ENCODE data around the gene TTC39C. TPM values are rescaled to one million over a fixed set of nuclear protein-coding genes. Genes with fewer than 3 reads are reported as not detected.

TTC39C gene
- total RNA-seq, 1 donor from 2014 or later, result 23.5 TPM

DNA sequence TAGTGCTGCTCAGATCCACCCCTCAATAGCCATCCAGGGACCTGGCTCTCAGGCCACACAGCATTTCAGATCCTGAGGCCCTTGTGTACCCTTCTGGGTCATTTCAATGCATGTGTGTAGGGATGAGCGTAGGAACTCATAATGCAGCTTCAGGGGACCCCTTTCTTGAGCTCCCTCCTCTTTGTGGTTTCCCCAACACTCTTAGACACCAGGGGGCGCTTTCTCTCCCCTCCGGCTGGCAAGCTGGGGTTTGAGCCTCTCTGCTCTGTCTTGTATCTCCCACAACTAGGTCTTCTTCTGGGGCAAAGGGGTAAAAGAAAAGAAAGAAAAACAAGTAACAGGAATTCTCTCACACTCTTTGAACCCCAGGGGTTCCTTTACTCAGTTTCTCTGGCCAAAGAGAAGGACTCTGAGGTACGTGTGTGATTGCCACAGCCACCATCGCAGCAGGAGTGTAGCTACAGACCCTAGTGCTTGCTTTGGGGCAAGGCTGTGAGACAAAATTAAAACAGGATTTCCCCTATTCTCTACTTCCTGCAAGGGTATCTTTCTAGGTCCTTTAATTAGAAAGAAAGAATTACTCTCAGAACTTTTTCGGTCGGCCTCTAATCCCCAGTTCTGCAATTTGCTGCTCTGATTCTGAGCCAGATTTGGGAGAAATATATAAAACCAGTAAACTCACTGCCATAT lies 162.3 kb downstream of the TTC39C start:
- H3K9me3 Mint-ChIP-seq, result no peaks in the 10 kb centered on the region
- H3K27ac Mint-ChIP-seq (ENCODE audit: unreplicated experiment), result no peak overlapping the region
- peaks cover 9% of the 10 kb centered on the region for H3K4me1 Mint-ChIP-seq
- peak; percentile 80 for DNase-seq (ENCODE audit: low read depth, low spot score)
- H3K36me3 Mint-ChIP-seq (ENCODE audit: low read depth), result peaks cover 19% of the 10 kb centered on the region
- H3K4me3 Mint-ChIP-seq, result no peak overlapping the region
- TF ChIP-seq, protein P1, sequence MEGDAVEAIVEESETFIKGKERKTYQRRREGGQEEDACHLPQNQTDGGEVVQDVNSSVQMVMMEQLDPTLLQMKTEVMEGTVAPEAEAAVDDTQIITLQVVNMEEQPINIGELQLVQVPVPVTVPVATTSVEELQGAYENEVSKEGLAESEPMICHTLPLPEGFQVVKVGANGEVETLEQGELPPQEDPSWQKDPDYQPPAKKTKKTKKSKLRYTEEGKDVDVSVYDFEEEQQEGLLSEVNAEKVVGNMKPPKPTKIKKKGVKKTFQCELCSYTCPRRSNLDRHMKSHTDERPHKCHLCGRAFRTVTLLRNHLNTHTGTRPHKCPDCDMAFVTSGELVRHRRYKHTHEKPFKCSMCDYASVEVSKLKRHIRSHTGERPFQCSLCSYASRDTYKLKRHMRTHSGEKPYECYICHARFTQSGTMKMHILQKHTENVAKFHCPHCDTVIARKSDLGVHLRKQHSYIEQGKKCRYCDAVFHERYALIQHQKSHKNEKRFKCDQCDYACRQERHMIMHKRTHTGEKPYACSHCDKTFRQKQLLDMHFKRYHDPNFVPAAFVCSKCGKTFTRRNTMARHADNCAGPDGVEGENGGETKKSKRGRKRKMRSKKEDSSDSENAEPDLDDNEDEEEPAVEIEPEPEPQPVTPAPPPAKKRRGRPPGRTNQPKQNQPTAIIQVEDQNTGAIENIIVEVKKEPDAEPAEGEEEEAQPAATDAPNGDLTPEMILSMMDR (conservative IDR thresholded peaks at IDR 0.05), result peak; percentile 72
- H3K27me3 Mint-ChIP-seq (ENCODE audit: low read depth), result no peaks in the 10 kb centered on the region

DNA sequence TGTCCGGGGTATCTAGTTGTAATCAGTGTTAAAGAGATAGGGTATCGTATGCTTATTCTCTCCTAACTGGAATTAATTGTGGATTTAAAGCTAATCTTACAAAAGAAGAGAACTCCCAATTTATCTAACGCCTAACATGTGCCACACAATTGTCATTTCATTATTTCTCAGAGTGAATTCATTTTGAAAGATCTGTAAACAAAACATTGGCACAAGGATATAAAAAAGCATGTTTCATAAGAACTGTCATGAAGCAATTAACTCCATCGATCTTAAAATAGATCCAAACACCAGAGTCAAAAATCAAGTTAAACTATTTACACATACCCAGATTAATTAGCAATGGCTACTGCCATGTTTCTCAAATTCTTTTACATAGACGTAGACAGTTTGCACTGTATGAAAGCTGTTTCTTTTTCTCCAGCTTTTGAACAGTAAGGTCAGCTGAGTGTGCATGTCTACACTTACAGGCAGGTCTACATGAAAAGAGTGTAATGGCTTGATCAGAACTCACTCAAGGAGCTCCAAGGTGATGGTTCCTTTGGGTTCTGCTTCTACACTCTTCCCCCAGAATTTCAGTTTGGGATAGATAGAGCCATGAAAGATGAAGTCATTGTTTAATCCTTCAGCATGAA lies 163.1 kb downstream of the TTC39C start:
- H3K36me3 Mint-ChIP-seq (ENCODE audit: low read depth), result peaks cover 17% of the 10 kb centered on the region
- no peaks in the 10 kb centered on the region for H3K9me3 Mint-ChIP-seq
- H3K4me3 Mint-ChIP-seq, result no peak overlapping the region
- TF ChIP-seq, protein P1 (conservative IDR thresholded peaks at IDR 0.05), result no peak
- no peak overlapping the region for H3K27ac Mint-ChIP-seq (ENCODE audit: unreplicated experiment)
- H3K27me3 Mint-ChIP-seq (ENCODE audit: low read depth), result no peaks in the 10 kb centered on the region
- no peak for DNase-seq (ENCODE audit: low read depth, low spot score)
- peaks cover 9% of the 10 kb centered on the region for H3K4me1 Mint-ChIP-seq

DNA sequence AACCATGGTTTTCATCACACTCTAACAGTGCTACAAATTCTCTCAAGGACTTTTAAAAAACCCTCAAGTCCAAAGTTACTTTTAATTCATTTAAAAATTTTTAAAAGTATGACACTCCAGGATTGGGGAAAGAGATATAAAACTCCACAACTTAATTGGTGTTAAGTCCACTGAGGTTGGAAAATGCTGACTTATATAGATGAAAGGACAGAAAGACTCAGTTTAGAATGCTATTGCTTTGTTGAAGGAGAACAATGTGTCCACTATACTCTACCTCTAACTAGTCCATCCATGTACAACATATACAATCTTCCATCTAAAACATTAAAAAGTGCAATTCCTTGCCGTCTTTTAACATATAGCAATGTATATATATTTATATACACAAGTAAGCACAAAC lies 165.5 kb downstream of the TTC39C start:
- Mint-ChIP-seq H3K27ac (ENCODE audit: unreplicated experiment) (no peak overlapping the region), H3K4me3 (no peak overlapping the region), H3K36me3 (ENCODE audit: low read depth) (peaks cover 10% of the 10 kb centered on the region), H3K27me3 (ENCODE audit: low read depth) (no peaks in the 10 kb centered on the region), H3K4me1 (peaks cover 20% of the 10 kb centered on the region), H3K9me3 (no peaks in the 10 kb centered on the region)
- TF ChIP-seq, protein P1 (conservative IDR thresholded peaks at IDR 0.05), result no peak
- no peak for DNase-seq (ENCODE audit: low read depth, low spot score)

- Mint-ChIP-seq H3K27me3 (ENCODE audit: low read depth) (no peaks in the 10 kb centered on the region), H3K4me1 (peaks cover 17% of the 10 kb centered on the region), H3K4me3 (no peak overlapping the region), H3K36me3 (ENCODE audit: low read depth) (peaks cover 7% of the 10 kb centered on the region), H3K27ac (ENCODE audit: unreplicated experiment) (no peak overlapping the region), H3K9me3 (no peaks in the 10 kb centered on the region)
- TF ChIP-seq, protein P1 (conservative IDR thresholded peaks at IDR 0.05), result no peak
- DNase-seq (ENCODE audit: low read depth, low spot score), result no peak
Observed at GRCh38 chr18:24181806-24182205, 167.3 kb downstream of the TTC39C start.

Other genes starting within 250 kb of the TTC39C start
- 9.5 and 11.0 TPM in 2 replicates for gene CABYR, start 124.3 kb downstream of the TTC39C start, total RNA-seq

Data from neural crest cell (in vitro differentiated cells).